ENCODE measurements around the gene FOXP1. TPM values are rescaled to one million over a fixed set of nuclear protein-coding genes. Genes with fewer than 3 reads are reported as not detected.

FOXP1 gene
- total and polyA plus RNA-seq, 4 donors: 4.9 to 35.4 (median 32.0) TPM

GRCh38 chr3:71393093-71393492, 190.4 kb downstream of the FOXP1 start:
- TF ChIP-seq FOXA2 (IDR thresholded peaks at IDR 0.05): no peak
- TF ChIP-seq FOXA1 (IDR thresholded peaks at IDR 0.05): no peak
- 96% methylated on average over 1 of the region's 1 CpG for WGBS
- Histone ChIP-seq H3K4me3 (ENCODE audit: low read depth in 1 of 3, low read length in 3 of 3) (no peak overlapping the region), H3K4me1 (ENCODE audit: control insufficient read depth in 4 of 4, insufficient read depth in 4 of 4, low read length in 3 of 4) (peaks cover 4 to 32% (median 24%) of the 10 kb centered on the region in 4 donors), H3K9me3 (ENCODE audit: control insufficient read depth in 4 of 4, low read length in 3 of 4) (no peaks in the 10 kb centered on the region), H3K27me3 (ENCODE audit: control insufficient read depth in 4 of 4, insufficient read depth in 4 of 4, low read length in 3 of 4) (no peaks in the 10 kb centered on the region), H3K27ac (ENCODE audit: low read depth in 1 of 2, low read length in 2 of 2) (no peak overlapping the region), H3K9ac (ENCODE audit: low read depth in 1 of 2, low read length in 2 of 2) (no peak overlapping the region), H3K36me3 (ENCODE audit: control insufficient read depth in 4 of 4, insufficient read depth in 3 of 4, low read depth in 1 of 4, low read length in 3 of 4) (no peaks in the 10 kb centered on the region)
- no peak for DNase-seq (ENCODE audit: low spot score)

GRCh38 chr3:71392251-71392650, 191.3 kb downstream of the FOXP1 start:
- Histone ChIP-seq H3K4me1 (ENCODE audit: control insufficient read depth in 4 of 4, insufficient read depth in 4 of 4, low read length in 3 of 4) (peaks cover 4 to 27% (median 24%) of the 10 kb centered on the region in 4 donors), H3K9ac (ENCODE audit: low read depth in 1 of 2, low read length in 2 of 2) (no peak overlapping the region), H3K9me3 (ENCODE audit: control insufficient read depth in 4 of 4, low read length in 3 of 4) (no peaks in the 10 kb centered on the region), H3K27me3 (ENCODE audit: control insufficient read depth in 4 of 4, insufficient read depth in 4 of 4, low read length in 3 of 4) (no peaks in the 10 kb centered on the region), H3K36me3 (ENCODE audit: control insufficient read depth in 4 of 4, insufficient read depth in 3 of 4, low read depth in 1 of 4, low read length in 3 of 4) (no peaks in the 10 kb centered on the region), H3K27ac (ENCODE audit: low read depth in 1 of 2, low read length in 2 of 2) (no peak overlapping the region), H3K4me3 (ENCODE audit: low read depth in 1 of 3, low read length in 3 of 3) (no peak overlapping the region)
- TF ChIP-seq CTCF (IDR thresholded peaks at IDR 0.05; ENCODE audit: low read depth, low read length, missing input control) (no peak), EGR1 (IDR thresholded peaks at IDR 0.05; ENCODE audit: low read depth in 2 of 2) (no peak), HNF4A (conservative IDR thresholded peaks at IDR 0.05) (no peak), YY1 (IDR thresholded peaks at IDR 0.05) (no peak), HNF4G (IDR thresholded peaks at IDR 0.05) (no peak), GABPA (IDR thresholded peaks at IDR 0.05 in 1 of 2, conservative IDR thresholded peaks at IDR 0.05 in 1 of 2) (no peak), JUND (IDR thresholded peaks at IDR 0.05) (no peak), ZBTB33 (IDR thresholded peaks at IDR 0.05) (no peak)
- no peak for DNase-seq (ENCODE audit: low spot score)
- WGBS: 76% methylated on average over 2 of the region's 2 CpGs

GRCh38 chr3:71391361-71391760, 192.2 kb downstream of the FOXP1 start:
- Histone ChIP-seq H3K4me3 (ENCODE audit: low read depth in 1 of 3, low read length in 3 of 3) (no peak overlapping the region), H3K27me3 (ENCODE audit: control insufficient read depth in 4 of 4, insufficient read depth in 4 of 4, low read length in 3 of 4) (no peaks in the 10 kb centered on the region), H3K9me3 (ENCODE audit: control insufficient read depth in 4 of 4, low read length in 3 of 4) (no peaks in the 10 kb centered on the region), H3K4me1 (ENCODE audit: control insufficient read depth in 4 of 4, insufficient read depth in 4 of 4, low read length in 3 of 4) (peaks cover 2 to 25% (median 20%) of the 10 kb centered on the region in 4 donors), H3K27ac (ENCODE audit: low read depth in 1 of 2, low read length in 2 of 2) (no peak overlapping the region), H3K9ac (ENCODE audit: low read depth in 1 of 2, low read length in 2 of 2) (no peak overlapping the region), H3K36me3 (ENCODE audit: control insufficient read depth in 4 of 4, insufficient read depth in 3 of 4, low read depth in 1 of 4, low read length in 3 of 4) (no peaks in the 10 kb centered on the region)
- WGBS: 88% methylated on average over 7 of the region's 7 CpGs
- no peak for DNase-seq (ENCODE audit: low spot score)
- no peak for TF ChIP-seq JUND (IDR thresholded peaks at IDR 0.05)
- TF ChIP-seq MAX (IDR thresholded peaks at IDR 0.05): no peak
- no peak for TF ChIP-seq NR2F2 (IDR thresholded peaks at IDR 0.05)
- TF ChIP-seq SP1 (IDR thresholded peaks at IDR 0.05): no peak
- no peak for TF ChIP-seq ZBTB33 (IDR thresholded peaks at IDR 0.05)
- TF ChIP-seq ATF3 (IDR thresholded peaks at IDR 0.05): no peak
- no peak for TF ChIP-seq FOXA2 (IDR thresholded peaks at IDR 0.05)
- TF ChIP-seq RAD21 (IDR thresholded peaks at IDR 0.05): no peak
- no peak for TF ChIP-seq TAF1 (conservative IDR thresholded peaks at IDR 0.05)
